ENCODE measurements around the gene NOL3. TPM values are rescaled to one million over a fixed set of nuclear protein-coding genes. Genes with fewer than 3 reads are reported as not detected.

NOL3 gene
- total RNA-seq, 2 donors from 2014 or later = 11.6 TPM

DNA sequence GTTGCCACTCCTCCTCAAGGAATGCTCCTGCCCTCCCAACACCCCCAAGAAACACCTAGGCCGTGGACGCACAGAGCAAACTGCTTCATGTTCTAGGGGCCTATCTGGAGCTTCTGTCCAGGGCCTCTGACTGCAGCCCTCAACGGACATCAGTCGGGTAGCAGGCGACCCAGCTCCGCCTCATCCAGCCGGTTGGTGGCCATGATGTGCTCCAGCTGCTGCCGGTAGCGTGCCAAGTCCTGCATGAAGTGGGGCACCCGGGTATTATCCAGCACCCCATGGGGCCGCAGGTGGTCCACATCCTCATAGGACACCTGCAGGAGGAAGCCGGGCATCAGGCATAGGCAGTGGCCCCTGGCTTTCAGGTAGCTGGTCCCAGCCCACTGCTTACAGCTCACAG, 6.3 kb downstream of the NOL3 start:
- H3K4me3 ChIP-seq (ENCODE audit: low read length) = no peak overlapping the region
- Mint-ChIP-seq H3K27ac (no peak overlapping the region), H3K4me3 (no peak overlapping the region), H3K9me3 (no peaks in the 10 kb centered on the region), H3K4me1 (peaks cover 13% of the 10 kb centered on the region), H3K27me3 (ENCODE audit: insufficient read depth) (peaks cover 58% of the 10 kb centered on the region), H3K36me3 (ENCODE audit: low read depth) (peaks cover 9% of the 10 kb centered on the region)
- H3K9me3 ChIP-seq (ENCODE audit: control insufficient read depth, low read length) = no peaks in the 10 kb centered on the region
- H3K9ac ChIP-seq (ENCODE audit: extremely low read depth, low read length, poor library complexity, severe bottlenecking) = no peak overlapping the region
- H3K27me3 ChIP-seq (ENCODE audit: control insufficient read depth, insufficient read depth, low read length, poor library complexity, severe bottlenecking) = peaks cover 59% of the 10 kb centered on the region
- peak; percentile 39 for DNase-seq
- no peaks in the 10 kb centered on the region for H3K4me1 ChIP-seq (ENCODE audit: control insufficient read depth, insufficient read depth, low read length)
- H3K36me3 ChIP-seq (ENCODE audit: control insufficient read depth, insufficient read depth, low read length) = peaks cover 7% of the 10 kb centered on the region
- TF ChIP-seq, protein P1, sequence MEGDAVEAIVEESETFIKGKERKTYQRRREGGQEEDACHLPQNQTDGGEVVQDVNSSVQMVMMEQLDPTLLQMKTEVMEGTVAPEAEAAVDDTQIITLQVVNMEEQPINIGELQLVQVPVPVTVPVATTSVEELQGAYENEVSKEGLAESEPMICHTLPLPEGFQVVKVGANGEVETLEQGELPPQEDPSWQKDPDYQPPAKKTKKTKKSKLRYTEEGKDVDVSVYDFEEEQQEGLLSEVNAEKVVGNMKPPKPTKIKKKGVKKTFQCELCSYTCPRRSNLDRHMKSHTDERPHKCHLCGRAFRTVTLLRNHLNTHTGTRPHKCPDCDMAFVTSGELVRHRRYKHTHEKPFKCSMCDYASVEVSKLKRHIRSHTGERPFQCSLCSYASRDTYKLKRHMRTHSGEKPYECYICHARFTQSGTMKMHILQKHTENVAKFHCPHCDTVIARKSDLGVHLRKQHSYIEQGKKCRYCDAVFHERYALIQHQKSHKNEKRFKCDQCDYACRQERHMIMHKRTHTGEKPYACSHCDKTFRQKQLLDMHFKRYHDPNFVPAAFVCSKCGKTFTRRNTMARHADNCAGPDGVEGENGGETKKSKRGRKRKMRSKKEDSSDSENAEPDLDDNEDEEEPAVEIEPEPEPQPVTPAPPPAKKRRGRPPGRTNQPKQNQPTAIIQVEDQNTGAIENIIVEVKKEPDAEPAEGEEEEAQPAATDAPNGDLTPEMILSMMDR (conservative IDR thresholded peaks at IDR 0.05) = no peak
- WGBS, 2 experiments (ENCODE audit: insufficient coverage in 1 of 2, insufficient read length in 1 of 2) = 91% methylated on average over 7 to 12 of the region's 12 CpGs
- H3K27ac ChIP-seq (ENCODE audit: low read depth, low read length) = no peak overlapping the region

DNA sequence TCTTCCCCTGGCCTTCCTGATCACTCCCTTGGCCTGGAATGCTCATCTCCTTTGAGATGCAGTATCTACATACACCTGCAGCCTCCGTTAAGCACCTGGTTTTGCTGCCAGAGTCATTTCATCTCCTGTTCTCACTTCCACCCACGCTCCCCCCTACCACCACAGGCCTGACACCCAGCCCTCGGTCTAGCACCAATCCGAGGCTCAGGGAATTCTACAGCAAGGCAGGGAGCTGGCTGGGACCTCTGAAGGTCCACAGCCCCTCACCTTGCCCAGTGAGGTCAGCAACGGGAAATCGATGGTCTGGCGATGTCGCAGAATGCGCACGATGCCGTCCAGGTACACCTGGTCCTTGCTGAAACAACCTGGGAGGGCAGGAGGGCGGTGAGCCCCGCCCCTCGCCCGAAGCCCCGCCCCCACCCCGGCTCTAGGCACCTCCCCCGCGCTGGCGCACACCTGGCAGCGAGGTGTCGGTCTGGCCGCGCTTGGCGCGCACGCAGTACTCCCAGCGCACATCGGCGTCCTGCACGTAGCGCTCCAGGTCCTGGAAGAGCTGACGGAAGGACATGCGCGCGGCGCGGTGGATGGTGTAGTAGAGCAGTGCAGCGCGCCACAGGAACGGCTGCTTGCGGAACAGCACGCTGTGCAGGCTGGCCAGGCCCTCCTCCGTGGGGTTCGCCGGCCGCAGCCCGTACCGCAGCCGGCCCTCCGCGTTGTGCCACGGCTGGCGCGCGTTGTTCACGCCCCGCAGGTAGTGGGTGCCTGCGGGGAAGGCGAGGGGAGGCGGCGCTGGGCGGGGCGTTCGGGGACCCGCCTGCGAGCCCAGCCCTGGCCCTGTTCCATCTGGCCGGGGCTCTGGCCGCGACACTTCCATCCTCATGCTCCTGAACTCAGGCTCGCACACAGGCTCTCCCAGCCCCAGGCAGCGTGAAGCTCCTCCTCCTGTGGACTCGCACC, 7.7 kb downstream of the NOL3 start:
- peak; percentile 97 for DNase-seq
- Histone ChIP-seq H3K27ac (ENCODE audit: low read depth, low read length) (no peak overlapping the region), H3K27me3 (ENCODE audit: control insufficient read depth, insufficient read depth, low read length, poor library complexity, severe bottlenecking) (peaks cover 53% of the 10 kb centered on the region), H3K9me3 (ENCODE audit: control insufficient read depth, low read length) (no peaks in the 10 kb centered on the region), H3K36me3 (ENCODE audit: control insufficient read depth, insufficient read depth, low read length) (peaks cover 7% of the 10 kb centered on the region), H3K4me3 (ENCODE audit: low read length) (peak overlapping the region; percentile 62), H3K4me1 (ENCODE audit: control insufficient read depth, insufficient read depth, low read length) (no peaks in the 10 kb centered on the region), H3K9ac (ENCODE audit: extremely low read depth, low read length, poor library complexity, severe bottlenecking) (no peak overlapping the region)
- Mint-ChIP-seq H3K4me1 (peaks cover 12% of the 10 kb centered on the region), H3K27me3 (ENCODE audit: insufficient read depth) (peaks cover 48% of the 10 kb centered on the region), H3K36me3 (ENCODE audit: low read depth) (peaks cover 9% of the 10 kb centered on the region), H3K9me3 (no peaks in the 10 kb centered on the region), H3K4me3 (peak overlapping the region; percentile 47), H3K27ac (no peak overlapping the region)
- WGBS, 2 experiments (ENCODE audit: insufficient coverage in 1 of 2, insufficient read length in 1 of 2) = 8 to 22% methylated on average over 7 to 73 of the region's 73 CpGs
- TF ChIP-seq, protein P1 (conservative IDR thresholded peaks at IDR 0.05) = peak; percentile 21

DNA sequence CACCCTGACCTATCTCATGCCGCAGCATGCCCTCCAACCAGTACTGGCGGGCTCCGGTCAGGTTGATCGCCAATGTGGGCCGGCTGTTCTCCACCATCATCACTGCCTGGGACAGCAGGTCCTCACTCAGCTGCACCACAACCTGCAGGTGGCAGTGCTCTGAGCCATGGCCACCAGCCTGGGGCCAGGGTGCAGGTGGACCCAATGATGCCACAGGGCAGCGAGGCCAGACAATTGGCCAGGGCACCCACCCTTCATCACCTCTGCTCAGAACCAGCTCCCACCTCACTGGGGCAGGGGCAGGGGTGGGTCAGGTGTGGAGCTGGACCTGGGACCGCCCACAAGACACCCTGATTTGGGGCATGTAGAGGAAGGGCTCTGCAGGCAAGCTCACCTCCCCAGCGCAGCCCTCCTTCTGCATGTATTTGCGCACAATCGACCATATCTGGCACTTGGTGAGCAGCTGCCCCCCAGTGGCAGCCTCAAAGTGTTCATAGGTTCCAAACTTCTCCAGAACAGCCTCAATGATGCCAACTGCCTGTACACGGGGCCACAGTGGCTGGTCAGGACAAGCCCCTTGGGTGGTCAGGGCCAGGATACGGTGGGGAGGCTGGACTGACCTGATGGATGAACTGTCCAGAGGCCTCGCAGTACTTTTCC, 9.2 kb downstream of the NOL3 start:
- no peak overlapping the region for H3K4me3 ChIP-seq (ENCODE audit: low read length)
- peaks cover 43% of the 10 kb centered on the region for H3K27me3 ChIP-seq (ENCODE audit: control insufficient read depth, insufficient read depth, low read length, poor library complexity, severe bottlenecking)
- 94 to 96% methylated on average over 8 to 13 of the region's 13 CpGs for WGBS, 2 experiments (ENCODE audit: insufficient coverage in 1 of 2, insufficient read length in 1 of 2)
- Mint-ChIP-seq H3K27ac (no peak overlapping the region), H3K36me3 (ENCODE audit: low read depth) (peaks cover 9% of the 10 kb centered on the region), H3K4me3 (no peak overlapping the region), H3K9me3 (no peaks in the 10 kb centered on the region), H3K27me3 (ENCODE audit: insufficient read depth) (peaks cover 38% of the 10 kb centered on the region), H3K4me1 (peaks cover 3% of the 10 kb centered on the region)
- H3K27ac ChIP-seq (ENCODE audit: low read depth, low read length) = no peak overlapping the region
- no peaks in the 10 kb centered on the region for H3K9me3 ChIP-seq (ENCODE audit: control insufficient read depth, low read length)
- DNase-seq = peak; percentile 74
- H3K4me1 ChIP-seq (ENCODE audit: control insufficient read depth, insufficient read depth, low read length) = no peaks in the 10 kb centered on the region
- H3K36me3 ChIP-seq (ENCODE audit: control insufficient read depth, insufficient read depth, low read length) = peaks cover 7% of the 10 kb centered on the region
- TF ChIP-seq, protein P1 (conservative IDR thresholded peaks at IDR 0.05) = peak; percentile 59
- H3K9ac ChIP-seq (ENCODE audit: extremely low read depth, low read length, poor library complexity, severe bottlenecking) = no peak overlapping the region
